Neural progenitor cell (in vitro differentiated cells): ENCODE measurements around the gene CTDP1. TPM values are rescaled to one million over a fixed set of nuclear protein-coding genes. Genes with fewer than 3 reads are reported as not detected.
"Not testable (repeated sequence)": the region's sequence is repeated elsewhere in the genome, so short reads cannot be mapped to it uniquely, and the experiment has no call there.

Experiments used
- DNase-seq: peaks from one replicate; pipeline ENCODE4 v3.0.0-alpha.2; 2016; ENCODE audit warnings: low spot score
- H2AFZ ChIP-seq: fragments of 200-600 bp; sonication (generic); replicated peaks from 2 replicates; pipeline ENCODE4 v1.6.1; 2016; ENCODE audit warnings: antibody characterized with exemption
- H3F3A ChIP-seq: fragments of 200-600 bp; sonication (generic); 2 replicates; pipeline ENCODE4 v1.6.1; 2016; ENCODE audit warnings: antibody characterized with exemption, low read depth
- H3K27ac ChIP-seq: fragments of 200-600 bp; sonication (generic); 2 replicates; pipeline ENCODE4 v1.5.1; 2016; ENCODE audit warnings: mild to moderate bottlenecking
- H3K27me3 ChIP-seq: fragments of 200-600 bp; sonication (generic); 2 replicates; pipeline ENCODE4 v1.6.1; 2016; ENCODE audit warnings: mild to moderate bottlenecking, moderate library complexity
- H3K36me3 ChIP-seq: fragments of 200-600 bp; sonication (generic); 2 replicates; pipeline ENCODE4 v1.5.1; 2016
- H3K4me1 ChIP-seq: fragments of 200-600 bp; sonication (generic); 2 replicates; pipeline ENCODE4 v1.6.1; 2016; ENCODE audit warnings: mixed run types
- H3K4me2 ChIP-seq: fragments of 200-600 bp; sonication (generic); 2 replicates; pipeline ENCODE4 v1.6.1; 2016
- H3K4me3 ChIP-seq: fragments of 200-600 bp; sonication (generic); 2 replicates; pipeline ENCODE4 v1.5.1; 2016
- H3K79me2 ChIP-seq: fragments of 200-600 bp; sonication (generic); 2 replicates; pipeline ENCODE4 v1.6.1; 2016; ENCODE audit warnings: low read depth
- H3K9ac ChIP-seq: fragments of 200-600 bp; sonication (generic); 2 replicates; pipeline ENCODE4 v1.6.1; 2016
- H3K9me3 ChIP-seq: fragments of 200-600 bp; sonication (generic); 2 replicates; pipeline ENCODE4 v1.5.1; 2016; ENCODE audit warnings: low read depth
- H4K20me1 ChIP-seq: fragments of 200-600 bp; sonication (generic); 2 replicates; pipeline ENCODE4 v1.6.1; 2016; ENCODE audit warnings: low read depth
- H3K27ac Mint-ChIP-seq: 3 replicates; pipeline ENCODE4 v1.8.0; 2021; ENCODE audit warnings: mixed read lengths
- H3K27me3 Mint-ChIP-seq: 2 replicates; pipeline ENCODE4 v1.8.0; 2022; ENCODE audit warnings: low read depth, mild to moderate bottlenecking, inconsistent platforms, moderate library complexity, mixed read lengths; ENCODE audit not compliant: insufficient read depth
- H3K36me3 Mint-ChIP-seq: 3 replicates; pipeline ENCODE4 v1.8.0; 2021; ENCODE audit warnings: mixed read lengths
- H3K4me1 Mint-ChIP-seq: 3 replicates; pipeline ENCODE4 v1.8.0; 2021; ENCODE audit warnings: mixed read lengths
- H3K4me3 Mint-ChIP-seq: 3 replicates; pipeline ENCODE4 v1.8.0; 2021; ENCODE audit warnings: mild to moderate bottlenecking, moderate library complexity, mixed read lengths
- H3K9me3 Mint-ChIP-seq: 3 replicates; pipeline ENCODE4 v1.8.0; 2020; ENCODE audit warnings: mixed read lengths
- CTCF ChIP-seq: fragments of 200-600 bp; sonication (generic); IDR thresholded peaks from 2 replicates; pipeline ENCODE4 v1.5.1; 2017; ENCODE audit warnings: antibody characterized with exemption, mild to moderate bottlenecking
- EZH2 ChIP-seq: fragments of 200-600 bp; sonication (generic); IDR thresholded peaks from 2 replicates; pipeline ENCODE4 v1.6.1; 2017; ENCODE audit warnings: antibody characterized with exemption, mild to moderate bottlenecking, moderate library complexity
- EZH2phosphoT487 ChIP-seq: fragments of 200-600 bp; sonication (generic); IDR thresholded peaks from 2 replicates; pipeline ENCODE4 v1.6.1; 2017; ENCODE audit warnings: antibody characterized with exemption
- total RNA-seq: library from RNA; depleted of rRNA; stranded (reverse); fragments of >200 nt; gene quantifications from 2 replicates; pipeline ENCODE4 v1.2.3, GENCODE V29; 2015; ENCODE audit warnings: low replicate concordance

Gene CTDP1
- total RNA-seq, 1 donor from 2014 or later: 11.8 TPM

DNA sequence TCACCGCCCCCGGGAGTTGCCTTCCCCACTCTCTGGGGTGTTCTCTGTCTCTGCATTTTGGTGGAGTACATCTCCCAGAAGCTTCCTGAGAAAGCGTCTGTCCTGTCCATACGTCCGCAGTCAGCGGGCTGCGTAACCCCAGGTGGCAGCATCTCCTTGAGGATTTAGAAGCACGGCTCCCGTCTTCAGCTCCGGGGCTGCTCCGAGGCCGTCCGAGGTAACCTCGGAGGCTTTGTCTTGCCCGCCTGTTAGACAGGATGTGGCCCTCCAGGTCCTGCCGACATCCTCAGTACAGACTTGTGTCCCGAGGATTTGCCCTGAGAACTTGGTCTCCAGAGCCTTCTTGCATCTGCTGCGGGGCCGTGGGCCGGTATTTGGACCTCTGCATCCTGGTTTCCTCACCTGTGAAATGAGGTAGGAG is 58.4 kb downstream of the CTDP1 start:
- Mint-ChIP-seq H3K4me3 (no peak overlapping the region), H3K27me3 (peaks cover 2% of the 10 kb centered on the region), H3K4me1 (no peaks in the 10 kb centered on the region), H3K27ac (no peak overlapping the region), H3K9me3 (peaks cover 10% of the 10 kb centered on the region), H3K36me3 (peaks cover 46% of the 10 kb centered on the region)
- no peaks in the 10 kb centered on the region for H4K20me1 ChIP-seq
- no peak for TF ChIP-seq EZH2
- TF ChIP-seq EZH2phosphoT487: no peak
- no peak for TF ChIP-seq CTCF
- H3K27ac ChIP-seq: no peak overlapping the region
- no peaks in the 10 kb centered on the region for H3K79me2 ChIP-seq
- H3K27me3 ChIP-seq: no peaks in the 10 kb centered on the region
- H3K4me3 ChIP-seq: no peak overlapping the region
- DNase-seq: no peak
- no peak overlapping the region for H3K9ac ChIP-seq
- no peak overlapping the region for H2AFZ ChIP-seq
- H3K4me1 ChIP-seq: no peaks in the 10 kb centered on the region
- H3K4me2 ChIP-seq: no peak overlapping the region
- H3F3A ChIP-seq: no peaks in the 10 kb centered on the region
- H3K36me3 ChIP-seq: no peaks in the 10 kb centered on the region
- H3K9me3 ChIP-seq: no peaks in the 10 kb centered on the region

DNA sequence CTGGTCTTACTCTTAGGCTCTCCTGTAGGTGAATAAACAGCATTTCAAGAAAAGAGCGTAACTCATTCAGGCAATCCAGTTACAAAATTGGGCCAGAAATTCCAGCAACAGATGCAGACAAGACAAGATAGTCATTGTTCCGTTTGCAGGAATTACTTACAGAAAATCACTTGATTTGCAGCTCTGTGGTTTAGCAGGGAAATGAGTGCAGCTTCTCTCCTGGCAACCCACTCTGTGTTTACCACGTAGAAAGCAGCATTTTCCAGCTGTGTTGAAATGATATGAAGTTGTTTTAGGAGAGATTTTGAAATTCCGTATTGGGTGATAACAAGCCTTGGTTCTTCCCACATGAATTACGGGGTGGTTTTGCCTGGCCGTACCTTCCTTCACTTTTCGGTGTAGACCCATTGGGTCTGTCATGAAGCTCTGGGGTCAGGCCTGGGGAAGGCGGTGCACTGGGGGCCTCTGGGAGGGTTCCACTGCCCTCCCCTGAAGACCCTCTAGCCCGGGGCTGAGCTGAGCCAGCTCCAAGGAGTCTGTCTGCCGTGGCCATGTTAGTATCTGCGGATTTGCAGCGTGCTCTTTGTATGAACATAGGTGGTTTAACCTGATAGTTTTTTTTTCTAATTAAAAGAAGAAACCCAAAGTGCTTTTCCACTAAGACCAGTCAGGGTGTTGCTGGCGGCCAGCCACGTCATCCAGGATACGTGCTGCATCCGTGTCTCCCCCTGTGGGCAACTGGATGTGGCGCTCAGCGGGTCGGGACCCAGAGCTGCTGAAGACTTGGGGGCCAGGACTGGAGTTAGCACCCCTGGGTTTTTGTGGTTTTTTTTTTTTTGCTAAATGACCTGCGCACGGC is 59.2 kb downstream of the CTDP1 start:
- H3K9me3 Mint-ChIP-seq: peaks cover 8% of the 10 kb centered on the region
- no peak overlapping the region for H3K27ac Mint-ChIP-seq
- no peaks in the 10 kb centered on the region for H3K36me3 ChIP-seq

DNA sequence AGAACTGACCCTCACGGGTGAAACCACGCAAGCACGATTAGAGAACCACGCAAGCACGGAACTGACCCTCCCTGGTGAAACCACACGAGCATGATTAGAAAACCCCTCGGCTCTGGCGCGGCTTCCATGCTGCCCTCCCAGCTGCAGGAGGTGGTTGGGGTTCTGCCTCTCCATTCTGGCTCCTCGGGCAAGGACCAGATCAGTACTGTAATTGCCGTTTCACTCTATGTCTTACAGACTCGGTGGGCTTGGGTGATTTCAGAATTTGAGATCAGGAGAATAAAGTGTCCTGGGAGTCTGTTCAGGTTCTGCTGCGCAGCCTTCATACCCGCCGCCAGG is 59.8 kb downstream of the CTDP1 start:
- Mint-ChIP-seq H3K27me3 (peaks cover 2% of the 10 kb centered on the region), H3K4me3 (no peak overlapping the region), H3K4me1 (no peaks in the 10 kb centered on the region), H3K36me3 (peaks cover 47% of the 10 kb centered on the region), H3K9me3 (peaks cover 4% of the 10 kb centered on the region), H3K27ac (no peak overlapping the region)
- no peak overlapping the region for H3K9ac ChIP-seq
- H3K4me1 ChIP-seq: no peaks in the 10 kb centered on the region
- H3K9me3 ChIP-seq: no peaks in the 10 kb centered on the region
- H3K27ac ChIP-seq: no peak overlapping the region
- no peaks in the 10 kb centered on the region for H3K79me2 ChIP-seq
- no peaks in the 10 kb centered on the region for H3K27me3 ChIP-seq
- no peak for TF ChIP-seq CTCF
- no peaks in the 10 kb centered on the region for H3K36me3 ChIP-seq
- H4K20me1 ChIP-seq: no peaks in the 10 kb centered on the region
- H3F3A ChIP-seq: no peaks in the 10 kb centered on the region
- no peak overlapping the region for H3K4me2 ChIP-seq
- no peak for DNase-seq
- H3K4me3 ChIP-seq: no peak overlapping the region
- H2AFZ ChIP-seq: no peak overlapping the region

More for the DNA sequence above, 59.2 kb downstream of the CTDP1 start:
- Mint-ChIP-seq H3K36me3 (peaks cover 45% of the 10 kb centered on the region), H3K27me3 (peaks cover 2% of the 10 kb centered on the region), H3K4me1 (no peaks in the 10 kb centered on the region), H3K4me3 (no peak overlapping the region)
- Histone ChIP-seq H3K4me1 (no peaks in the 10 kb centered on the region), H3K9ac (no peak overlapping the region), H4K20me1 (no peaks in the 10 kb centered on the region), H3K27me3 (no peaks in the 10 kb centered on the region), H3F3A (no peaks in the 10 kb centered on the region), H3K79me2 (no peaks in the 10 kb centered on the region), H3K4me3 (no peak overlapping the region), H3K4me2 (no peak overlapping the region), H3K27ac (no peak overlapping the region), H2AFZ (no peak overlapping the region), H3K9me3 (no peaks in the 10 kb centered on the region)
- no peak for TF ChIP-seq EZH2
- no peak for TF ChIP-seq CTCF
- TF ChIP-seq EZH2phosphoT487: no peak
- no peak for DNase-seq

GRCh38 chr18:79740047-79740446 is 60.4 kb downstream of the CTDP1 start:
- H3K36me3 ChIP-seq, H4K20me1 ChIP-seq, H3K9me3 ChIP-seq, H3K9ac ChIP-seq, H3K27me3 ChIP-seq, H3K4me1 ChIP-seq, H3K9me3 Mint-ChIP-seq, H3F3A ChIP-seq, H2AFZ ChIP-seq, H3K79me2 ChIP-seq, H3K4me2 ChIP-seq, H3K4me3 Mint-ChIP-seq, H3K27ac Mint-ChIP-seq, H3K27ac ChIP-seq, H3K27me3 Mint-ChIP-seq, H3K4me1 Mint-ChIP-seq, DNase-seq, H3K4me3 ChIP-seq: not testable (repeated sequence)
- peaks cover 49% of the 10 kb centered on the region for H3K36me3 Mint-ChIP-seq
